Cardiac septum (tissue), 1 donor: ENCODE measurements around the gene ANKRD33B. TPM values are rescaled to one million over a fixed set of nuclear protein-coding genes. Genes with fewer than 3 reads are reported as not detected.

Source experiments
- DNase-seq: peaks from one replicate; pipeline ENCODE4 v3.0.0-alpha.2; 2020; ENCODE audit warnings: low spot score
- intact Hi-C: fragments of 100-400 bp; cut with DNase I; formaldehyde crosslinking; loops from one replicate; pipeline ENCODE4 v1.14.0; 2022
- total RNA-seq: library from RNA; stranded (reverse); fragmentation: NEBNext Ultra II Directional; extraction: Animal tissue kit (Norgen Biotek cat#: 25700); gene quantifications from one replicate; pipeline ENCODE4 v1.2.1, GENCODE V29; 2021
- donor health status: DM: no; HTN: no; CAD: no.

Gene ANKRD33B
- total RNA-seq, 1 donor from 2014 or later: 15.2 TPM

GRCh38 chr5:10699987-10700386 lies 136.1 kb downstream of the ANKRD33B start:
- no peak for DNase-seq
- intact Hi-C loops: loop anchor here (5.0 to 10.0 kb wide), 5 partner anchors 62 to 1322 kb away; partner anchors contain the start of gene DAP

DNA sequence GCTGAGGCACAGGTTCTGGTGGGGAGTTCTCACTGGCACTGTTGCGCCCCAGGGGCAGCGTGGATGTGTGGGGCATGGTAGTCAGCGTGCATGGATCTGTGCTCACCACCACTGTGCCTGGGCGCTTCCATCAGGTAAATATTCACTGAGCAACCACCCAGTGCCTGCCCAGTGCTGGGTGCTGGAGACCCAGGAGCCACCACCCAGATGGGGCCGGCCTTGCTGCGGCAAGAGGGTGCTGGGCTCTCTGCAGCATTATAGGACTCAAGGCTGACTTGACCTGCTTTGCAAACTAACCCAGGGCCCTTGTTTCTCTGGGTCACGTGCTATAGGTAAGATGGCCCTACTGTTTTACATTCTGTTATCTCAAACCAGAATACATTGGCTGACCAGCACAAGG lies 136.6 kb downstream of the ANKRD33B start:
- DNase-seq: no peak
- intact Hi-C loops: loop anchor here (5.0 kb wide), 2 partner anchors 62 to 287 kb away; partner anchors contain the start of gene DAP

DNA sequence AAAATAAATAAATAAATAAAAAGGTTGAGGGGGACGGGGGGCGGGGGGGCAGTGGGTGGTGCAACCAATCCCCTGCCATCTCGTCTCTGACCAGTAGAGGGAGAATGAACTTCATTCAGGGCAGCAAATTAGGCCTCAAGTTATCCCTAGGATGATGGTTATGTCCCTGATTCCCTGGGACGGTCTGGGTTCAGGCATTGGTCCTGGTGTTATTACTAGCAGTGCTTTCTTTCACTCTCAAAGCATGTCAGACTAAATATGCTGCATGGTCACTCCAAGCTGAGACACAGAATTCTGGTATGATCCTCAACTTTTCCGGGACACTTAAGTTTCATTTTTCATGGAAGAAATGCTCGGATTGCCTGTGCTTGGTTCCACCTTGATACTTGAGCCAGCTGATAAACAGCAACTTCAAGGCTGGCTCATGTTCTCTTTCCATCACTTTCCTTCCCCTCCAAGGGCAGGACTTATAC lies 137.7 kb downstream of the ANKRD33B start:
- intact Hi-C loops: loop anchor here (5.0 kb wide), 2 partner anchors 61 to 286 kb away; partner anchors contain the start of gene DAP
- DNase-seq: no peak

GRCh38 chr5:10702040-10702629 lies 138.3 kb downstream of the ANKRD33B start:
- intact Hi-C loops: loop anchor here (5.0 kb wide), 2 partner anchors 60 to 285 kb away; partner anchors contain the start of gene DAP
- DNase-seq: no peak

DNA sequence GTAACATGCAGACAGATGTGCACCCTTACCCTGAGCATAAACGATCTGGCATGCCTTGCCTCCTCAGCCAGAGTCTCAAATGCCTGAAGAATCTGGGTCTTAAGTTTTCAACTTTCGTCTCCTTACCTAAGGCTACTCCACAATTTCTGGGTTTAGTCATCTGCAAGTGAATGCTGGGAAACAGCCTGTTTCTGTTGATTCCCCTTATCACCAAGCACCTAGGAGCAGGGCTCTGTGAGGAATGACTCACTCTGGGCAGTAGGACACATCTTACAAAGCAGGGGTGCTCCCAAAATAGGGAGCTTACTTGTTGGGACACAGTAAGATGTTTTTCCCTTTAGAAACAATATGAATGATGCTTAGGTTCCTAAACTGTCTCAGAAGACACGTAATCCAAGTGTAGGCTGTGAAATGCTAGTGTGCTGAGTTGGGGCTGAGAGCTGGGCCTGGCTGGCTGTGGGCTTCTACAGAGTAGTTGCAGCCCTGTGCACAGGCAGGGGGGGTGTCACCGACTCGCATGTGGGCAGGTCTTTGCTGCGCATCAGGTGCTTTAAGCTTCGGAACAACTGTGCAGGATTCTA lies 139.1 kb downstream of the ANKRD33B start:
- intact Hi-C loops: loop anchor here (5.0 kb wide), 2 partner anchors 59 to 284 kb away; partner anchors contain the start of gene DAP
- no peak for DNase-seq

GRCh38 chr5:10703676-10704075 lies 139.8 kb downstream of the ANKRD33B start:
- no peak for DNase-seq
- intact Hi-C loops: loop anchor here (5.0 kb wide), 2 partner anchors 59 to 284 kb away; partner anchors contain the start of gene DAP

- intact Hi-C loops: loop anchor here (5.0 kb wide), 2 partner anchors 57 to 282 kb away; partner anchors contain the start of gene DAP
- no peak for DNase-seq
Measured at GRCh38 chr5:10704949-10705621, 141.2 kb downstream of the ANKRD33B start.

- DNase-seq: no peak
- intact Hi-C loops: no loop called here
Measured at GRCh38 chr5:10705747-10706146, 141.9 kb downstream of the ANKRD33B start.

GRCh38 chr5:10706326-10706725 lies 142.5 kb downstream of the ANKRD33B start:
- intact Hi-C loops: no loop called here
- DNase-seq: no peak

Other genes with a start within 250 kb of the ANKRD33B start
- 142 TPM for gene MARCHF6, start 210.4 kb upstream of the ANKRD33B start, total RNA-seq
- gene ROPN1L, start 122.2 kb upstream of the ANKRD33B start, total RNA-seq: 0.43 TPM
- gene DAP, start 197.2 kb downstream of the ANKRD33B start, total RNA-seq: 56.2 TPM